Ishikawa (cell line): ENCODE data around the gene ALDH7A1.

Experiments
- CEBPB ChIP-seq: IDR thresholded peaks from 2 replicates; pipeline ENCODE4 v1.6.1; 2012
- CREB1 ChIP-seq: IDR thresholded peaks from 2 replicates; pipeline ENCODE4 v1.6.1; 2012; ENCODE audit warnings: low read depth
- EGR1 ChIP-seq: IDR thresholded peaks from 2 replicates; pipeline ENCODE4 v1.6.1; 2012
- EP300 ChIP-seq: IDR thresholded peaks from 2 replicates; pipeline ENCODE4 v1.6.1; 2012; ENCODE audit warnings: borderline replicate concordance
- FOXM1 ChIP-seq: IDR thresholded peaks from 2 replicates; pipeline ENCODE4 v1.6.1; 2012; ENCODE audit warnings: low read depth, borderline replicate concordance
- NFIC ChIP-seq: IDR thresholded peaks from 2 replicates; pipeline ENCODE4 v1.6.1; 2012
- RAD21 ChIP-seq: IDR thresholded peaks from 2 replicates; pipeline ENCODE4 v1.6.1; 2012; ENCODE audit warnings: low read depth
- TAF1 ChIP-seq: IDR thresholded peaks from 2 replicates; pipeline ENCODE4 v1.6.1; 2012; ENCODE audit warnings: low read depth, mild to moderate bottlenecking
- TCF12 ChIP-seq: IDR thresholded peaks from 2 replicates; pipeline ENCODE4 v1.6.1; 2012; ENCODE audit warnings: low read depth
- TEAD4 ChIP-seq: IDR thresholded peaks from 2 replicates; pipeline ENCODE4 v1.6.1; 2012
- YY1 ChIP-seq: IDR thresholded peaks from 2 replicates; pipeline ENCODE4 v1.6.1; 2012; ENCODE audit warnings: low read depth
- ZBTB7A ChIP-seq: IDR thresholded peaks from 2 replicates; pipeline ENCODE4 v1.6.1; 2012; ENCODE audit warnings: low read depth
- TF ChIP-seq, protein P1 (sequence below): IDR thresholded peaks from 2 replicates; pipeline ENCODE4 v1.6.1; 2012; ENCODE audit warnings: low read depth, mild to moderate bottlenecking
- TF ChIP-seq, protein P2 (sequence below): IDR thresholded peaks from 2 replicates; pipeline ENCODE4 v1.6.1; 2012
- TF ChIP-seq, protein P3 (sequence below): IDR thresholded peaks from 2 replicates; pipeline ENCODE4 v1.6.1; 2012

The ALDH7A1 gene

DNA sequence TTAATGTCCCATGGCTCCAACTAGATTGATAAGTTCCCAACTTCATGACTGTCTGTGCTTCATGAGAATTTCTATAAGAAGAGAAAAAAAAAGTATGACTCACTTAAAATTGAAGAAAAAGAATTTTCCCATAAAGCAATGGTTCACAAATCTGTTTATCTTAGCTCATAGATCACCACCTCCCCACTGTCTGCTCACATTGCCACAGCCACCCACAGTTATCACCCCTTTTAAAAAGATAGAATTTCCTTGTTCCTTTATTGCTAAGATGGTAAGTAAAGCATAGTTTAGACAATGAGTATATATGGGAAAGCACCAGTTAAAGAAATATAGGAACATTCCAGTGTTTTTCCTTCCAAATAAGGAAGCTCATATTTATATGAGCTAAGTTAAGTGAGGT is 67.1 kb downstream of the ALDH7A1 start:
- TF ChIP-seq CREB1 (no peak), TAF1 (no peak), TEAD4 (no peak), CEBPB (no peak), RAD21 (no peak), TCF12 (no peak), ZBTB7A (no peak), EP300 (no peak), YY1 (no peak), EGR1 (no peak), FOXM1 (no peak), NFIC (no peak)
- TF ChIP-seq, protein P1, sequence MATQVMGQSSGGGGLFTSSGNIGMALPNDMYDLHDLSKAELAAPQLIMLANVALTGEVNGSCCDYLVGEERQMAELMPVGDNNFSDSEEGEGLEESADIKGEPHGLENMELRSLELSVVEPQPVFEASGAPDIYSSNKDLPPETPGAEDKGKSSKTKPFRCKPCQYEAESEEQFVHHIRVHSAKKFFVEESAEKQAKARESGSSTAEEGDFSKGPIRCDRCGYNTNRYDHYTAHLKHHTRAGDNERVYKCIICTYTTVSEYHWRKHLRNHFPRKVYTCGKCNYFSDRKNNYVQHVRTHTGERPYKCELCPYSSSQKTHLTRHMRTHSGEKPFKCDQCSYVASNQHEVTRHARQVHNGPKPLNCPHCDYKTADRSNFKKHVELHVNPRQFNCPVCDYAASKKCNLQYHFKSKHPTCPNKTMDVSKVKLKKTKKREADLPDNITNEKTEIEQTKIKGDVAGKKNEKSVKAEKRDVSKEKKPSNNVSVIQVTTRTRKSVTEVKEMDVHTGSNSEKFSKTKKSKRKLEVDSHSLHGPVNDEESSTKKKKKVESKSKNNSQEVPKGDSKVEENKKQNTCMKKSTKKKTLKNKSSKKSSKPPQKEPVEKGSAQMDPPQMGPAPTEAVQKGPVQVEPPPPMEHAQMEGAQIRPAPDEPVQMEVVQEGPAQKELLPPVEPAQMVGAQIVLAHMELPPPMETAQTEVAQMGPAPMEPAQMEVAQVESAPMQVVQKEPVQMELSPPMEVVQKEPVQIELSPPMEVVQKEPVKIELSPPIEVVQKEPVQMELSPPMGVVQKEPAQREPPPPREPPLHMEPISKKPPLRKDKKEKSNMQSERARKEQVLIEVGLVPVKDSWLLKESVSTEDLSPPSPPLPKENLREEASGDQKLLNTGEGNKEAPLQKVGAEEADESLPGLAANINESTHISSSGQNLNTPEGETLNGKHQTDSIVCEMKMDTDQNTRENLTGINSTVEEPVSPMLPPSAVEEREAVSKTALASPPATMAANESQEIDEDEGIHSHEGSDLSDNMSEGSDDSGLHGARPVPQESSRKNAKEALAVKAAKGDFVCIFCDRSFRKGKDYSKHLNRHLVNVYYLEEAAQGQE, result no peak
- TF ChIP-seq, protein P2, sequence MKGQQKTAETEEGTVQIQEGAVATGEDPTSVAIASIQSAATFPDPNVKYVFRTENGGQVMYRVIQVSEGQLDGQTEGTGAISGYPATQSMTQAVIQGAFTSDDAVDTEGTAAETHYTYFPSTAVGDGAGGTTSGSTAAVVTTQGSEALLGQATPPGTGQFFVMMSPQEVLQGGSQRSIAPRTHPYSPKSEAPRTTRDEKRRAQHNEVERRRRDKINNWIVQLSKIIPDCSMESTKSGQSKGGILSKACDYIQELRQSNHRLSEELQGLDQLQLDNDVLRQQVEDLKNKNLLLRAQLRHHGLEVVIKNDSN, result no peak
- TF ChIP-seq, protein P3, sequence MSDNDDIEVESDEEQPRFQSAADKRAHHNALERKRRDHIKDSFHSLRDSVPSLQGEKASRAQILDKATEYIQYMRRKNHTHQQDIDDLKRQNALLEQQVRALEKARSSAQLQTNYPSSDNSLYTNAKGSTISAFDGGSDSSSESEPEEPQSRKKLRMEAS, result no peak

DNA sequence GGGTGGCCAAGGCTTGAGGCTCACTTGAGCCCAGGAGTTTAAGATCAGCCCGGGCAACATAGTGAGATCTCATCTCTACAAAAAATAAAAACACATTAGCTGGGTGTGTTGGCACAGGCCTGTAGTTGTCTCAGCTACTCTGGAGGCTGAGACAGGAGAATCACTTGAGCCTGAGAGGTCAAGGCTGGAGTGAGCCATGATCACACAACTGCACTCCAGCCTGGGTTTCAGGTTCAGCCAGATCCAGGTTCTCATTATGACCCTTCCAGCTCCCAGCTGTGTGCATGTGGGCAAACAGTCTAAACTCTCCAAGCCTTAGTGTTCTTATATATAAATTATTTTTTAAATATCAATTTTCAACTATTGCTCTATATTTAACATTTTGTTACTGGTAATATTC is 67.9 kb downstream of the ALDH7A1 start:
- no peak for TF ChIP-seq YY1
- TF ChIP-seq TAF1, result no peak
- TF ChIP-seq NFIC, result no peak
- TF ChIP-seq TCF12, result no peak
- TF ChIP-seq FOXM1, result no peak
- TF ChIP-seq, protein P3, result no peak
- no peak for TF ChIP-seq RAD21
- no peak for TF ChIP-seq CREB1
- no peak for TF ChIP-seq TEAD4
- TF ChIP-seq, protein P1, result no peak
- no peak for TF ChIP-seq ZBTB7A

DNA sequence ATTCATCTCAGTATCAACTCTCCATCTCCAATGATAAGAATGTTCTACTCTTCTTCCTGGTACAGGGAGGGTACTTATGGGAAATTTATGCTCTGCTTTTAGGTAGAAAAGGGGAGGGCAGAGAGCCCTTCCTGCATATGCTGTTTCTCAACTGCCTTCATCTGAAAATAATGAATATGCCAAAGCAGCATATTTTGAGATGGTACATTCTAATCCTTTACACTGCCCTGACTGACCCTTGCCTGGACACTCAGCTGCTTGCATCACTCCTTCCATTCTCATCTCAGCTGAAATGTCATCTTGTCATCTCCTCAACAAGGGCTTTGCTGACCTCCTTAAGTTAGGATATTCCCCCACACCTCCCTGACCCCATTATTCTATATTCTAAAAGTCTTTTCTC is 68.5 kb downstream of the ALDH7A1 start:
- TF ChIP-seq, protein P3, result no peak
- no peak for TF ChIP-seq TCF12
- TF ChIP-seq TEAD4, result no peak
- TF ChIP-seq NFIC, result no peak

DNA sequence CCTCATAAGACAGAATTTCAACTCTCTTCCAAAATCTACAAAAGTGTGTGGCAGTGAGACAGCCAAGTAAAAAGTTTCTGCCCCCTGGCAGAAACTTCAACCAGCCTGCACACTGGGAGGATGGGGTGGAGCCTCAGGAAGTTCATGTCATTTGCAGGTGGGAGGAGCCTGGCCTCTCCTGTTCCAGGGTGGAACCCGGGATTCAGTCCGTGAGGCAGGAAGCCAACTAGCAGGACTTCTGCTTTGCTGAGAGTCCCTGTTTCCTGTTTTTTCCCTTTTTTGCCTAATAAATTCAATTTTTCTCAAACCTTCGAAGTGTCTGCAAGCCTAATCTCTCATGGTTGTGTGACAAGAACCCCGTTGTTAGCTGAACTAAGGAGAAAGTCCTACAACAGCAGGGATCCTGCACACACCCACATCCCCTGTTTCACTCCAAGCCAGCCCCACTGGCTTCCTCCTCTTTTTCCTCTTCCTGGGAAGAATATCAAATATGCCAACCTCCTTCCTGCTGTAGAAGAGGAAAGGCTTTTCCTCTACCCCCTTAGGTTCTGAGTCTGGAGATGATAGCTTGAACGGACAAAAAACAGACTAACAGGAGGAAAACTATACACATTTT is 69.3 kb downstream of the ALDH7A1 start:
- TF ChIP-seq FOXM1 (no peak), TEAD4 (no peak), TCF12 (no peak), CREB1 (no peak), CEBPB (no peak), TAF1 (no peak), EGR1 (no peak), RAD21 (no peak), NFIC (no peak), EP300 (no peak), YY1 (no peak), ZBTB7A (no peak)
- TF ChIP-seq, protein P3, result no peak
- TF ChIP-seq, protein P2, result no peak
- TF ChIP-seq, protein P1, result no peak
